ENCODE data around the gene IL6ST.
"Not testable (repeated sequence)": the region's sequence is repeated elsewhere in the genome, so short reads cannot be mapped to it uniquely, and the experiment has no call there.

Gene IL6ST

GRCh38 chr5:55969956-55970355 lies 24.8 kb downstream of the IL6ST start:
- POLR2A ChIA-PET: no interaction called here
- CTCF ChIA-PET: interaction anchor here (1.4 to 1.7 kb wide), 2 partner anchors 9 to 232 kb away, joined by 3 to 4 read pairs; no protein-coding TSS in a partner anchor
- DNase-seq (ENCODE audit: extremely low spot score): no peak
- no peak for TF ChIP-seq CTCF (IDR thresholded peaks at IDR 0.05; ENCODE audit: control extremely low read depth, extremely low read depth, low read depth, missing control alignments)

GRCh38 chr5:55966284-55966683 lies 28.5 kb downstream of the IL6ST start:
- no peak for DNase-seq (ENCODE audit: extremely low spot score)
- TF ChIP-seq CTCF (IDR thresholded peaks at IDR 0.05; ENCODE audit: control extremely low read depth, extremely low read depth, low read depth, missing control alignments): no peak
- CTCF ChIA-PET: no interaction called here
- POLR2A ChIA-PET: no interaction called here

- TF ChIP-seq CTCF (IDR thresholded peaks at IDR 0.05; ENCODE audit: control extremely low read depth, extremely low read depth, low read depth, missing control alignments): no peak
- CTCF ChIA-PET: no interaction called here
- POLR2A ChIA-PET: interaction anchor here (0.6 kb wide), 1 partner anchor 13 kb away, joined by 4 read pairs; no protein-coding TSS in a partner anchor
- DNase-seq (ENCODE audit: extremely low spot score): no peak
Measured at GRCh38 chr5:55965525-55965924, 29.2 kb downstream of the IL6ST start.

- no peak for DNase-seq (ENCODE audit: extremely low spot score)
- POLR2A ChIA-PET: no interaction called here
- CTCF ChIA-PET: interaction anchor here (3.1 kb wide), 1 partner anchor 24 kb away, joined by 10 read pairs; no protein-coding TSS in a partner anchor
- no peak for TF ChIP-seq CTCF (IDR thresholded peaks at IDR 0.05; ENCODE audit: control extremely low read depth, extremely low read depth, low read depth, missing control alignments)
Measured at GRCh38 chr5:55960779-55961178, 34.0 kb downstream of the IL6ST start.

GRCh38 chr5:55959208-55959607 lies 35.6 kb downstream of the IL6ST start:
- DNase-seq (ENCODE audit: extremely low spot score): no peak
- ChIA-PET POLR2A (interaction anchor here (0.6 kb wide), 1 partner anchor 46 kb away, joined by 4 read pairs; no protein-coding TSS in a partner anchor), CTCF (interaction anchor here (2.8 kb wide), 1 partner anchor 22 kb away, joined by 9 read pairs; no protein-coding TSS in a partner anchor)
- no peak for TF ChIP-seq CTCF (IDR thresholded peaks at IDR 0.05; ENCODE audit: control extremely low read depth, extremely low read depth, low read depth, missing control alignments)

GRCh38 chr5:55941154-55941553 lies 53.6 kb downstream of the IL6ST start:
- DNase-seq (ENCODE audit: extremely low spot score); POLR2A ChIA-PET: not testable (repeated sequence)
- CTCF ChIA-PET: interaction anchor here (1.4 kb wide), 1 partner anchor 260 kb away, joined by 5 read pairs; no protein-coding TSS in a partner anchor

- CTCF ChIA-PET: interaction anchor here (0.7 to 4.4 kb wide), 17 partner anchors 9 to 901 kb away, joined by 3 to 65 read pairs (median 6); no protein-coding TSS in a partner anchor
- DNase-seq (ENCODE audit: extremely low spot score); POLR2A ChIA-PET: not testable (repeated sequence)
Measured at GRCh38 chr5:55937598-55937997, 57.2 kb downstream of the IL6ST start.

Data from GM10248 (cell line).